Caco-2 (cell line): ENCODE results near the gene ACKR2. TPM values are rescaled to one million over a fixed set of nuclear protein-coding genes. Genes with fewer than 3 reads are reported as not detected.
A peak's percentile ranks its signal among the peaks of the same experiment; 100 is the strongest.

ENCODE experiments used
- BruUV-seq: library from RNA; stranded (reverse); fragments of 400-500 nt; replicated peaks from 2 replicates; lab custom pipeline; 2021; lab: Mats Ljungman, UMichigan
- CTCF ChIA-PET: fragments of 300-600 bp; sonication (Branson Sonifier 250); formaldehyde crosslinking; loops from one replicate; lab custom pipeline; 2022; ENCODE audit warnings: antibody characterized with exemption; lab: Charles Lee
- POLR2A ChIA-PET: fragments of 300-600 bp; sonication (Branson Sonifier 250); formaldehyde crosslinking; loops from one replicate; lab custom pipeline; 2022; ENCODE audit warnings: antibody characterized with exemption; lab: Charles Lee
- DNase-seq, 2 experiments: peaks; one replicate each; pipeline versions ENCODE4 v3.0.0 to v3.0.0-alpha.2; 2020 to 2022
- H3K27me3 ChIP-seq: replicated peaks from 2 replicates; pipeline ENCODE4 v1.6.0; 2011; ENCODE audit warnings: low read length; ENCODE audit not compliant: control insufficient read depth, insufficient read depth
- H3K36me3 ChIP-seq: 2 replicates; pipeline ENCODE4 v1.5.1; 2011; ENCODE audit warnings: low read length; ENCODE audit not compliant: control insufficient read depth, insufficient read depth
- H3K4me1 ChIP-seq: fragments of 250-450 bp; sonication (Bioruptor Pico); 2 replicates; pipeline ENCODE4 v1.5.1; 2020; ENCODE audit warnings: mild to moderate bottlenecking
- H3K4me3 ChIP-seq: 2 replicates; pipeline ENCODE4 v1.5.1; 2011; ENCODE audit warnings: low read depth, mild to moderate bottlenecking, control low read depth, low read length
- H3K9me3 ChIP-seq: fragments of 250-450 bp; sonication (Bioruptor Pico); 2 replicates; pipeline ENCODE4 v1.5.1; 2020; ENCODE audit warnings: mild to moderate bottlenecking, moderate library complexity
- H3K27ac Mint-ChIP-seq: one replicate; pipeline ENCODE4 v1.8.0; 2022; ENCODE audit warnings: mixed read lengths; ENCODE audit not compliant: unreplicated experiment
- H3K27me3 Mint-ChIP-seq: one replicate; pipeline ENCODE4 v1.8.0; 2022; ENCODE audit warnings: mixed read lengths; ENCODE audit not compliant: insufficient read depth, unreplicated experiment
- H3K36me3 Mint-ChIP-seq: one replicate; pipeline ENCODE4 v1.8.0; 2022; ENCODE audit warnings: mild to moderate bottlenecking, mixed read lengths; ENCODE audit not compliant: insufficient read depth, unreplicated experiment
- H3K4me1 Mint-ChIP-seq: one replicate; pipeline ENCODE4 v1.8.0; 2022; ENCODE audit warnings: low read depth, mixed read lengths; ENCODE audit not compliant: unreplicated experiment
- H3K4me3 Mint-ChIP-seq: one replicate; pipeline ENCODE4 v1.8.0; 2022; ENCODE audit warnings: mild to moderate bottlenecking, moderate library complexity, mixed read lengths; ENCODE audit not compliant: unreplicated experiment
- H3K9me3 Mint-ChIP-seq: one replicate; pipeline ENCODE4 v1.8.0; 2022; ENCODE audit warnings: mixed read lengths; ENCODE audit not compliant: unreplicated experiment
- intact Hi-C: fragments of 100-400 bp; cut with micrococcal nuclease; formaldehyde crosslinking; loops from one replicate; pipeline ENCODE4 v1.10.0; 2022; ENCODE audit not compliant: unreplicated experiment
- total RNA-seq: library from RNA; stranded (reverse); gene quantifications from 2 replicates; pipeline ENCODE4 v1.2.3, GENCODE V29; 2022
- TF ChIP-seq, protein P1 (sequence below), 2 experiments: fragments of 200-600 bp in 1 of 2; IDR thresholded peaks; 1 replicate in 1 of 2; 2 replicates in 1 of 2; pipeline versions ENCODE4 v1.5.1 to v1.8.0; 2011 to 2022; ENCODE audit warnings: antibody characterized with exemption in 1 of 2, control low read depth in 1 of 2, inconsistent platforms in 1 of 2, low read depth in 1 of 2, low read length in 1 of 2, mild to moderate bottlenecking in 1 of 2, moderate library complexity in 1 of 2; ENCODE audit not compliant: insufficient read depth in 1 of 2, severe bottlenecking in 1 of 2, unreplicated experiment in 1 of 2

Gene ACKR2
- total RNA-seq, 1 experiment from 2014 or later: 3.5 TPM

DNA sequence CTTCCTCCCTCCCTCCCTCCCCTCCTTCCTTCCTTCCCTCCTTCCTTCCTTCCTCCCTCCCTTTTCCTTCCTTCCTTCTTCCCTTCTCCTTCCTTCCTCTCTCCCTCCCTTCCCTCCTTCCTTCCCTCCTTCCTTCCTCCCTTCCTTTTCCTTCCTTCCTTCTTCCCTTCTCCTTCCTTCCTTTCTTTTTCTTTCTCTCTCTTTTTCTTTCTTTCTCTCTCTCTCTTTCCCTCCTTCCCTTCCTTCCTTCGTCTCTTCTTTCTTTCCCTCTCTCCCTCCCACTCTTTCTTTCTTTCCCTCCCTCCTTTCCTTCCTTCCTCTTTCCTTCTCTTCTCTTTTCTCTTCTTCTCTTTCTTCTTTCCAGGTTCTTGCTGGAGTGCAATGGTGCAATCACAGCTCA is 94.8 kb downstream of the ACKR2 start:
- BruUV-seq: no TSS peak
- DNase-seq: no peak
- Mint-ChIP-seq H3K9me3 (no peaks in the 10 kb centered on the region), H3K36me3 (peaks cover 13% of the 10 kb centered on the region), H3K27me3 (peaks cover 13% of the 10 kb centered on the region), H3K4me1 (peaks cover 10% of the 10 kb centered on the region), H3K4me3 (no peak overlapping the region), H3K27ac (no peak overlapping the region)
- POLR2A ChIA-PET: no interaction called here
- no peaks in the 10 kb centered on the region for H3K9me3 ChIP-seq
- no peaks in the 10 kb centered on the region for H3K36me3 ChIP-seq
- H3K4me3 ChIP-seq: no peak overlapping the region
- no peaks in the 10 kb centered on the region for H3K27me3 ChIP-seq
- peaks cover 5% of the 10 kb centered on the region; the same call in 1 of the 2 replicates for H3K4me1 ChIP-seq
- TF ChIP-seq, protein P1, sequence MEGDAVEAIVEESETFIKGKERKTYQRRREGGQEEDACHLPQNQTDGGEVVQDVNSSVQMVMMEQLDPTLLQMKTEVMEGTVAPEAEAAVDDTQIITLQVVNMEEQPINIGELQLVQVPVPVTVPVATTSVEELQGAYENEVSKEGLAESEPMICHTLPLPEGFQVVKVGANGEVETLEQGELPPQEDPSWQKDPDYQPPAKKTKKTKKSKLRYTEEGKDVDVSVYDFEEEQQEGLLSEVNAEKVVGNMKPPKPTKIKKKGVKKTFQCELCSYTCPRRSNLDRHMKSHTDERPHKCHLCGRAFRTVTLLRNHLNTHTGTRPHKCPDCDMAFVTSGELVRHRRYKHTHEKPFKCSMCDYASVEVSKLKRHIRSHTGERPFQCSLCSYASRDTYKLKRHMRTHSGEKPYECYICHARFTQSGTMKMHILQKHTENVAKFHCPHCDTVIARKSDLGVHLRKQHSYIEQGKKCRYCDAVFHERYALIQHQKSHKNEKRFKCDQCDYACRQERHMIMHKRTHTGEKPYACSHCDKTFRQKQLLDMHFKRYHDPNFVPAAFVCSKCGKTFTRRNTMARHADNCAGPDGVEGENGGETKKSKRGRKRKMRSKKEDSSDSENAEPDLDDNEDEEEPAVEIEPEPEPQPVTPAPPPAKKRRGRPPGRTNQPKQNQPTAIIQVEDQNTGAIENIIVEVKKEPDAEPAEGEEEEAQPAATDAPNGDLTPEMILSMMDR (IDR thresholded peaks at IDR 0.05; ENCODE audit: insufficient read depth in 1 of 2, low read depth in 1 of 2, low read length in 1 of 2, severe bottlenecking in 1 of 2, unreplicated experiment in 1 of 2): no peak
- CTCF ChIA-PET: no interaction called here
- intact Hi-C loops: no loop called here

DNA sequence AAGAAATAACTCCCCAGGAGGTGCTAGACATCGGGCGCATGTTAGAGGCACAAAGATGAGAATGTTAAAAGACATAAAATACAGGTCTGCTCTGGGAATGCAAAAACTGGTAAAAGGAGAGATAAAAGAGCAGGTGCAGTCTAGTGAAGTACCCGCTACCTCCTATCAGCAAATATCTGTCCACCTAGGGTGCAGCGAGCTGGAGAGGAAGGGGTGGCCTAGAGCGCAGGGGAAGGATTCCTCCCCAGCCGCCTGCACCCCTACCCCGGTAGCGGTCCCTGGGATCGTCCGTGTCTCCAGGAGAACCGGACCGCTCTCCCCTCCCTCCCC is 96.5 kb downstream of the ACKR2 start:
- TF ChIP-seq, protein P1 (IDR thresholded peaks at IDR 0.05; ENCODE audit: insufficient read depth in 1 of 2, low read depth in 1 of 2, low read length in 1 of 2, severe bottlenecking in 1 of 2, unreplicated experiment in 1 of 2): no peak
- DNase-seq: no peak
- peak overlapping the region; percentile 60 for H3K4me3 ChIP-seq
- peaks cover 5% of the 10 kb centered on the region; the same call in 1 of the 2 replicates for H3K4me1 ChIP-seq
- no peaks in the 10 kb centered on the region for H3K27me3 ChIP-seq
- Mint-ChIP-seq H3K4me1 (peaks cover 10% of the 10 kb centered on the region), H3K4me3 (peak overlapping the region; percentile 74), H3K27me3 (peaks cover 11% of the 10 kb centered on the region), H3K36me3 (peaks cover 21% of the 10 kb centered on the region), H3K27ac (no peak overlapping the region), H3K9me3 (peaks cover 4% of the 10 kb centered on the region)
- POLR2A ChIA-PET: no interaction called here
- no peaks in the 10 kb centered on the region; the same call in 1 of the 2 replicates for H3K9me3 ChIP-seq
- no TSS peak for BruUV-seq
- CTCF ChIA-PET: no interaction called here
- intact Hi-C loops: no loop called here
- no peaks in the 10 kb centered on the region for H3K36me3 ChIP-seq

DNA sequence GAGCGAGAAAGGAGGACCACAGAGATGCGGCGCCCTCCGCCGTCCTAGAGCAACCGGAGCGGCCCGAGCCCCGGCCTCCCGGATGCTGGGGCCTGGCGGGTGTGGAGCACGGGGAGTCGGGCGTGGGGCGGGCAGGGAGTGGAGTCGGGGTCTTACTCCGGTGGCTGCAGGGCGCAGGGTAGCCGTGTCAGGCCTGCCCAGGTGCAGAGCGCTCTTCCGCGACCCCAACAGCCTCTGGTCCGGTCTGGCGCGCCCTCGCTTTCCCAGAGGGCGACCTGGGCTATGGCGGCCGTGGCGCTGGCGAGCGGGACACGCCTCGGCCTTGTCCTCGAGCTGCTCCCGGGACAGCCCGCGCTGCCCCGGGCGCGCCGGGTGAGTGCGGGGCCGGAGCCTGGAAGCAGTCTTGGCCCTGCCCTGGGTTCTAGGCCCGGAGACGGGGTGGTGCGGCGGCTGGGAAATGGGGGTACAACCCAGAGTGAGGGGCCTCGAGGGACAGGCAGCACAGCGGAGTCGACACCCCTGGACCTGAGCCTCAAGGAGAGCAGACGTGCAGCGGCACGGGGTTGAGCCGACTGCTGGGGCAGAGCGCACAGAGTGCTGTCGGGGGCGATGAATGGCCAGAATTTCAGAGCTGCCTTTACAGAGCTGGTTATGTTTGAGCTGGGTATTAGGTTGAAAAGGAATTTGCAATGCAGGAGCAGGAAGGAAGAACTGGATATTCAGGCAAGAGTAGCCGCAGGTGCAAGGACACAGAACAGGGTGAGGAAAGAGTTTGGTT is 97.0 kb downstream of the ACKR2 start, which contains the start of gene ZNF662:
ZNF662 (plus strand) TSS at position 73 of the 778 bp plus-strand sequence. CDS start 1,973 bp downstream, outside the sequence.
- H3K36me3 Mint-ChIP-seq: peaks cover 26% of the 10 kb centered on the region
- peak; percentile 48 to 58 for DNase-seq
- POLR2A ChIA-PET: no interaction called here
- Histone ChIP-seq H3K27me3 (no peaks in the 10 kb centered on the region), H3K4me3 (peak within 1 kb of the TSS; percentile 60), H3K9me3 (no peaks in the 10 kb centered on the region; the same call in 1 of the 2 replicates), H3K4me1 (peaks cover 5% of the 10 kb centered on the region; the same call in 1 of the 2 replicates), H3K36me3 (no peaks in the 10 kb centered on the region)
- peaks cover 11% of the 10 kb centered on the region for H3K27me3 Mint-ChIP-seq
- CTCF ChIA-PET: no interaction called here
- peak within 1 kb of the TSS; percentile 30 for H3K27ac Mint-ChIP-seq
- BruUV-seq: TSS peak; percentile 53
- peaks cover 10% of the 10 kb centered on the region for H3K9me3 Mint-ChIP-seq
- peaks cover 10% of the 10 kb centered on the region for H3K4me1 Mint-ChIP-seq
- TF ChIP-seq, protein P1 (IDR thresholded peaks at IDR 0.05; ENCODE audit: insufficient read depth in 1 of 2, low read depth in 1 of 2, low read length in 1 of 2, severe bottlenecking in 1 of 2, unreplicated experiment in 1 of 2): no peak
- intact Hi-C loops: no loop called here
- H3K4me3 Mint-ChIP-seq: peak within 1 kb of the TSS; percentile 74
